Measurements from ENCODE around the gene CHID1. TPM values are rescaled to one million over a fixed set of nuclear protein-coding genes. Genes with fewer than 3 reads are reported as not detected.

CHID1 gene
- total and polyA plus RNA-seq, 2 donors (not counting 1 experiment from before 2014, with no cell fraction given), result 31.0 to 68.1 TPM

- H3K9me3 Mint-ChIP-seq (ENCODE audit: insufficient read depth), result no peaks in the 10 kb centered on the region
- no peaks in the 10 kb centered on the region for H3K9me3 ChIP-seq (ENCODE audit: control extremely low read depth in 1 of 3, control insufficient read depth in 2 of 3, insufficient read depth in 1 of 3, low read length in 2 of 3)
- peaks cover under 1 to 10% of the 10 kb centered on the region in 2 donors for H3K4me1 ChIP-seq (ENCODE audit: control insufficient read depth in 2 of 2, insufficient read depth in 2 of 2, low read length in 2 of 2)
- H3K27ac Mint-ChIP-seq, result no peak overlapping the region
- H3K79me2 ChIP-seq (ENCODE audit: control insufficient read depth, insufficient read depth, low read length), result peaks cover 96% of the 10 kb centered on the region
- WGBS (ENCODE audit: insufficient coverage), result 55% methylated on average over 2 of the region's 4 CpGs
- H3K27ac ChIP-seq (ENCODE audit: low read length in 2 of 2), result no peak overlapping the region
- H3K27me3 ChIP-seq (replicated peaks in 1 of 4; ENCODE audit: control extremely low read depth in 1 of 4, control insufficient read depth in 3 of 4, insufficient read depth in 4 of 4, low read length in 3 of 4), result no peaks in the 10 kb centered on the region
- no peak overlapping the region for H3K4me3 Mint-ChIP-seq
- POLR2A ChIA-PET, result no interaction called here
- CTCF ChIA-PET, result no interaction called here
- DNase-seq (no peak), ATAC-seq (ENCODE audit: low read depth) (no peak)
- TF ChIP-seq CTCF (IDR thresholded peaks at IDR 0.05) (no peak), EZH2 (IDR thresholded peaks at IDR 0.05; ENCODE audit: borderline replicate concordance, insufficient read depth, low read depth, low read length, poor library complexity, severe bottlenecking) (no peak)
- H3K9ac ChIP-seq (ENCODE audit: low read length), result no peak overlapping the region
- H3K4me2 ChIP-seq (replicated peaks; ENCODE audit: low read depth, low read length, poor library complexity, severe bottlenecking), result no peak overlapping the region
- no peaks in the 10 kb centered on the region for H3K27me3 Mint-ChIP-seq
- H3K36me3 ChIP-seq (replicated peaks in 1 of 2; ENCODE audit: control extremely low read depth in 1 of 2, control insufficient read depth in 1 of 2, extremely low read depth in 1 of 2, insufficient read depth in 2 of 2, low read length in 1 of 2), result no peaks in the 10 kb centered on the region
- intact Hi-C loops (cut with micrococcal nuclease), result no loop called here
- peaks cover 19% of the 10 kb centered on the region for H3K4me1 Mint-ChIP-seq
- H2AFZ ChIP-seq (ENCODE audit: insufficient read depth, low read depth, low read length, poor library complexity, severe bottlenecking), result no peak overlapping the region
- peaks cover 71% of the 10 kb centered on the region for H4K20me1 ChIP-seq (ENCODE audit: control insufficient read depth, insufficient read depth, low read length, poor library complexity, severe bottlenecking)
- no peak overlapping the region for H3K4me3 ChIP-seq (ENCODE audit: control extremely low read depth in 1 of 5, extremely low read depth in 1 of 5, insufficient read depth in 1 of 5, low read depth in 2 of 5, low read length in 4 of 5)
Measured at GRCh38 chr11:932435-932834, 21.8 kb upstream of the CHID1 start.

- Mint-ChIP-seq H3K4me1 (peaks cover 29% of the 10 kb centered on the region), H3K4me3 (no peak overlapping the region)
Measured at GRCh38 chr11:931385-931784, 20.8 kb upstream of the CHID1 start.

More at GRCh38 chr11:931385-931784, 20.8 kb upstream of the CHID1 start:
- Histone ChIP-seq H3K4me3 (ENCODE audit: control extremely low read depth in 1 of 5, extremely low read depth in 1 of 5, insufficient read depth in 1 of 5, low read depth in 2 of 5, low read length in 4 of 5) (no peak overlapping the region), H3K27me3 (replicated peaks in 1 of 4; ENCODE audit: control extremely low read depth in 1 of 4, control insufficient read depth in 3 of 4, insufficient read depth in 4 of 4, low read length in 3 of 4) (no peaks in the 10 kb centered on the region), H3K27ac (ENCODE audit: low read length in 2 of 2) (no peak overlapping the region), H3K79me2 (ENCODE audit: control insufficient read depth, insufficient read depth, low read length) (peaks cover 96% of the 10 kb centered on the region), H3K9me3 (ENCODE audit: control extremely low read depth in 1 of 3, control insufficient read depth in 2 of 3, insufficient read depth in 1 of 3, low read length in 2 of 3) (no peaks in the 10 kb centered on the region), H4K20me1 (ENCODE audit: control insufficient read depth, insufficient read depth, low read length, poor library complexity, severe bottlenecking) (peaks cover 61% of the 10 kb centered on the region), H2AFZ (ENCODE audit: insufficient read depth, low read depth, low read length, poor library complexity, severe bottlenecking) (no peak overlapping the region), H3K9ac (ENCODE audit: low read length) (no peak overlapping the region), H3K36me3 (replicated peaks in 1 of 2; ENCODE audit: control extremely low read depth in 1 of 2, control insufficient read depth in 1 of 2, extremely low read depth in 1 of 2, insufficient read depth in 2 of 2, low read length in 1 of 2) (no peaks in the 10 kb centered on the region), H3K4me2 (replicated peaks; ENCODE audit: low read depth, low read length, poor library complexity, severe bottlenecking) (no peak overlapping the region), H3K4me1 (ENCODE audit: control insufficient read depth in 2 of 2, insufficient read depth in 2 of 2, low read length in 2 of 2) (peaks cover 11 to 21% of the 10 kb centered on the region in 2 donors)
- Mint-ChIP-seq H3K27me3 (no peaks in the 10 kb centered on the region), H3K9me3 (ENCODE audit: insufficient read depth) (no peaks in the 10 kb centered on the region), H3K27ac (no peak overlapping the region)
- ATAC-seq (ENCODE audit: low read depth) (no peak), DNase-seq (no peak)
- no CpG with 5 or more reads among the region's 3 CpGs for WGBS (ENCODE audit: insufficient coverage)
- TF ChIP-seq CTCF (IDR thresholded peaks at IDR 0.05), result no peak
- no peak for TF ChIP-seq EZH2 (IDR thresholded peaks at IDR 0.05; ENCODE audit: borderline replicate concordance, insufficient read depth, low read depth, low read length, poor library complexity, severe bottlenecking)
- intact Hi-C loops (cut with micrococcal nuclease), result no loop called here
- ChIA-PET CTCF (no interaction called here), POLR2A (no interaction called here)
